ENCODE data around the gene ZMPSTE24.
"Not testable (repeated sequence)": the region's sequence is repeated elsewhere in the genome, so short reads cannot be mapped to it uniquely, and the experiment has no call there.

Gene ZMPSTE24

GRCh38 chr1:40318476-40318875 lies 60.4 kb downstream of the ZMPSTE24 start:
- no peak overlapping the region for H3K27ac ChIP-seq
- no peak for TF ChIP-seq CTCF (conservative IDR thresholded peaks at IDR 0.05)

- TF ChIP-seq CTCF (conservative IDR thresholded peaks at IDR 0.05): no peak
- H3K27ac ChIP-seq: no peak overlapping the region
Measured at GRCh38 chr1:40318970-40319621, 61.1 kb downstream of the ZMPSTE24 start.

DNA sequence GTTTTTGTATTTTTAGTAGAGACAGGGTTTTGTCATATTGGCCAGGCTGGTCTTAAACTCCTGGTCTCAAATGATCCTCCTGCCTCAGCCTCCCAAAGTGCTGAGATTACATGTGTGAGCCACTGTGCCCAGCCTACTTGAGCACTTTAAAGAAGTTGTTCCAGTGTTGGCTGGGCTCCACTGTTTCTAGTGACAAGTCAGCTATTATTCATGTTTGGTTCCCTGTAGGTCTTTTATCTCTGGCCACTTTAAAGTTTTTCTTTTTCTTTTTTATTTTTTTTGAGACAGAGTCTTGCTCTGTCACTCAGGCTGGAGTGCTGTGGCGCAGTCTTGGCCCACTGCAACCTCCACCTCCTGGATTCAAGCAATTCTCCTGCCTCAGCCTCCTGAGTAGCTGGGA lies 73.4 kb downstream of the ZMPSTE24 start:
- not testable (repeated sequence) for H3K27ac ChIP-seq

DNA sequence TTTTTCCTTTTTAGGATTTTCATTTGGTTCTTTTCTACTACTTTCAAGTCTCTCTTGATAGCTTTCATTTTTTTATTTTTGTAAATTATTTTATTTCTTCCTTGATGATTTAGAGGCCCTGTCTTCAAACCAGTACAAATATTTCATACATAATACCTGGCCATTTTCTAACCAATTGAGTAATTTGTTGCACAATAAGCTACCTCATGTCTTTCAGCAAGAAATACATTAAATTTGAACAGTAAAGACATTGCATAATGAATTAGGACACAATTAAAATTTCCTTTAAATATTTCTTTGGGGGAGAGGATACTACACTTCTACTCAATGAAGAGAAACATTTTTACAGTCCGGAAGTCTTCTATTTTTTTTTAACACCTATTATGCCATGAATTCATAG lies 74.7 kb downstream of the ZMPSTE24 start:
- TF ChIP-seq CTCF (conservative IDR thresholded peaks at IDR 0.05): no peak
- no peak overlapping the region for H3K27ac ChIP-seq

- no peak for TF ChIP-seq CTCF (conservative IDR thresholded peaks at IDR 0.05)
- H3K27ac ChIP-seq: no peak overlapping the region
Measured at GRCh38 chr1:40337443-40337842, 79.4 kb downstream of the ZMPSTE24 start.

DNA sequence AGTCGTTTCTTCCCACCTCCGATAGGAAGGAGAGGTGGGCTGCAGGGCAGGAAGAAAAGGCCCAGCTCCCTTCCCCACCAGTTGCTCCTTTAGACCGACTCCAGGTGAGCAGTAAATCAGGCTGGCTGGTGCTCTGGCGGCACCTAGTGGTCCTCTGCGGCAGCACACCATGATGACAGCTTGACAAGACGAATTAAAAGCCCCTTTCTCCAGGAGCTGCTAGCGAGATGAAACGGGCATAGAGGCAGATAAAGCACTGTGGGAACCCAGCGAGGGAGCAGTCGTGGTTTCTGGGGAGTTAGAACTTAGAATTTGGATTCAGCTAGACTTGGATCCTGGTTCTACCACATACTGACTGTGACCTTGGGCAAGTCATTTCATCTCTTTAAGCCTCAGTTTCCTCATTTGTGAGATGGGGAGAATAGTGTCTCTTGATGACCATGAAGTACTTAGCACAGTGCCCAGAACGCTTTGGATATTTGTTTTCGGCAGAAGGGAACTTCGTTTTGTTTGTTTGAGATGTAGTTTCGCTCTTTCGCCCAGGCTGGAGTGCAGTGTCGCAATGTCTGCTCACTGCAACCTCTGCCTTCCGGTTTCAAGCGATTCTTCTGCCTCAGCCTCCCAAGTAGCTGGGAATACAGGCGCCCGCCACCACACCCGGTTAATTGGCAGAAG lies 80.8 kb downstream of the ZMPSTE24 start:
- peak; percentile 98 for TF ChIP-seq CTCF (conservative IDR thresholded peaks at IDR 0.05)
- peak overlapping the region; percentile 57 for H3K27ac ChIP-seq

GRCh38 chr1:40339420-40340323 lies 81.6 kb downstream of the ZMPSTE24 start:
- peak overlapping the region; percentile 57 for H3K27ac ChIP-seq
- no peak for TF ChIP-seq CTCF (conservative IDR thresholded peaks at IDR 0.05)

Measured in VCaP (cell line).